Measurements from ENCODE around the gene SLC12A8. TPM values are rescaled to one million over a fixed set of nuclear protein-coding genes. Genes with fewer than 3 reads are reported as not detected.

SLC12A8 gene
- polyA plus RNA-seq, 4 donors: 0.81 to 25.4 (median 4.9) TPM

DNA sequence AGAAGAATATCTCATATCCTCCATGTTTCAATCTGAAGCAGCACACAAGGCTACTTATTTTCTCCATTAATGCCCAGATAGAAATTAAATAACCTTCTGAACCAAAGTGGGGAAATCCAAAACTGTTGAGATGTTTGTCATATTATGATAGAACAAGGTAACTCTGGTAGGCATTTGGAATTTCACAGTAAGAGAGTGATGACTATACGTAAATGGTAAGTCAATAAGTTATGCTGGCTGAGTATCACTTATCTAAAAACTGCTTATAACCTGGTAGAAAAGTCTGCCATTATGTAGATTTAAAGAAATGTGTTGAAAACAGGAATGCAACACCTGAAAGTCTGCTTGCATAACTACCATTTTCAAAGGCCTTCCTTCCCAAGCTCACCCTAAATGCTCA lies 17.2 kb upstream of the SLC12A8 start:
- FAIRE-seq (no peak), DNase-seq (no peak)
- WGBS, 3 donors: 95 to 100% (median 100%) methylated on average over 1 of the region's 1 CpG

DNA sequence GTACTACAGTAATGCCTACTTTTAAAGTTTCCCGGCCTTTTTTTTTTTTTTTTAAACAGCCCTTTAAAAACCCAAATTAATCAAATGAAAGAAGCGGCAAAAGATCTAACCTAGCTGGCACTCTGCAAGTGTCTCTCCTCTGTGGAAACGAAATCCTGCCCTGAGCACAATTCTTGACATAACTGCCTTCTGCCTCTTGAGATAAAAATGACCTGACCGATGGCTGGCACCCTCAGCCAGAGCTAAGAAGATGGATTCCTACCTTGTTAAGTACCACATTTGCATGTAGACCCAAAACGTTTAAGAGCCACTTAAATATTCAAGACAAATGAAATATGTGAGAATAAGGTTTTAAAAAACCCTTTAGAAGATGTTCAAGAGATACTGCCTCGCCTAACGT lies 16.6 kb upstream of the SLC12A8 start:
- FAIRE-seq: no peak
- H3K27ac ChIP-seq (ENCODE audit: low read depth in 1 of 3, low read length in 2 of 3): no peak overlapping the region
- no peaks in the 10 kb centered on the region for H3K9me3 ChIP-seq (ENCODE audit: control insufficient read depth in 2 of 2, insufficient read depth in 1 of 2, low read depth in 1 of 2, low read length in 1 of 2)
- DNase-seq: no peak
- no peaks in the 10 kb centered on the region for H3K4me1 ChIP-seq (ENCODE audit: control insufficient read depth in 3 of 3, insufficient read depth in 2 of 3, low read depth in 1 of 3, low read length in 2 of 3)
- no peaks in the 10 kb centered on the region for H3K27me3 ChIP-seq (ENCODE audit: control insufficient read depth in 3 of 3, insufficient read depth in 3 of 3, low read length in 3 of 3)
- WGBS, 3 donors: 84 to 89% (median 84%) methylated on average over 7 of the region's 7 CpGs
- no peak overlapping the region for H3K4me3 ChIP-seq (ENCODE audit: low read depth in 1 of 3, low read length in 3 of 3)
- H3K36me3 ChIP-seq (ENCODE audit: control insufficient read depth in 3 of 3, insufficient read depth in 2 of 3, low read depth in 1 of 3, low read length in 3 of 3): peaks cover 0 to 12% (median 5%) of the 10 kb centered on the region in 3 donors

More for the DNA sequence above, 17.2 kb upstream of the SLC12A8 start:
- no peaks in the 10 kb centered on the region for H3K4me1 ChIP-seq (ENCODE audit: control insufficient read depth in 3 of 3, insufficient read depth in 2 of 3, low read depth in 1 of 3, low read length in 2 of 3)
- H3K9me3 ChIP-seq (ENCODE audit: control insufficient read depth in 2 of 2, insufficient read depth in 1 of 2, low read depth in 1 of 2, low read length in 1 of 2): no peaks in the 10 kb centered on the region
- no peak overlapping the region for H3K27ac ChIP-seq (ENCODE audit: low read depth in 1 of 3, low read length in 2 of 3)
- H3K36me3 ChIP-seq (ENCODE audit: control insufficient read depth in 3 of 3, insufficient read depth in 2 of 3, low read depth in 1 of 3, low read length in 3 of 3): peaks cover 0 to 12% (median 5%) of the 10 kb centered on the region in 3 donors
- no peak overlapping the region for H3K4me3 ChIP-seq (ENCODE audit: low read depth in 1 of 3, low read length in 3 of 3)
- H3K27me3 ChIP-seq (ENCODE audit: control insufficient read depth in 3 of 3, insufficient read depth in 3 of 3, low read length in 3 of 3): no peaks in the 10 kb centered on the region

DNA sequence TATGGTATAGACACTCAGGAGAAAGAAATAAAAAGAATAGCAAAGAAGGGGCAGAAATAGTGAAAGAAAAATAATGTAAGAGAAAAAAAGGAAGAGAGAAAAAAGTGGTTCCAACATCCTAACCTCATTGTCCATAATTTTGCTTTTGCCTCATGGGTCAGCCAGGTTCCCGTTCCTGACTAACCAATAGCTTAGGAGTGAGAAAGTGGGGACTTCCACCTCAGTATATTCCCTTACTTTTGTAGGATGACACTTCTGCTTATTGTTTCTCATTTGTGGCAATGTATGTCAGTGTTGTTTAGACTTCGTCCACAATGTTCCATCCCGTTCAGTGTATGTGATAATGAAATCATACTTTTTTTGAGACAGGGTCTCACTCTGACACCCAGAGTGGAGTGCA lies 9.3 kb upstream of the SLC12A8 start:
- Histone ChIP-seq H3K4me1 (ENCODE audit: control insufficient read depth in 3 of 3, insufficient read depth in 2 of 3, low read depth in 1 of 3, low read length in 2 of 3) (peaks cover 3 to 24% (median 3%) of the 10 kb centered on the region in 3 donors), H3K9me3 (ENCODE audit: control insufficient read depth in 2 of 2, insufficient read depth in 1 of 2, low read depth in 1 of 2, low read length in 1 of 2) (no peaks in the 10 kb centered on the region), H3K27me3 (ENCODE audit: control insufficient read depth in 3 of 3, insufficient read depth in 3 of 3, low read length in 3 of 3) (no peaks in the 10 kb centered on the region), H3K36me3 (ENCODE audit: control insufficient read depth in 3 of 3, insufficient read depth in 2 of 3, low read depth in 1 of 3, low read length in 3 of 3) (no peaks in the 10 kb centered on the region), H3K27ac (ENCODE audit: low read depth in 1 of 3, low read length in 2 of 3) (no peak overlapping the region), H3K4me3 (ENCODE audit: low read depth in 1 of 3, low read length in 3 of 3) (no peak overlapping the region)
- FAIRE-seq (no peak), DNase-seq (no peak)
- WGBS, 3 donors: 78 to 83% (median 82%) methylated on average over 3 of the region's 3 CpGs

DNA sequence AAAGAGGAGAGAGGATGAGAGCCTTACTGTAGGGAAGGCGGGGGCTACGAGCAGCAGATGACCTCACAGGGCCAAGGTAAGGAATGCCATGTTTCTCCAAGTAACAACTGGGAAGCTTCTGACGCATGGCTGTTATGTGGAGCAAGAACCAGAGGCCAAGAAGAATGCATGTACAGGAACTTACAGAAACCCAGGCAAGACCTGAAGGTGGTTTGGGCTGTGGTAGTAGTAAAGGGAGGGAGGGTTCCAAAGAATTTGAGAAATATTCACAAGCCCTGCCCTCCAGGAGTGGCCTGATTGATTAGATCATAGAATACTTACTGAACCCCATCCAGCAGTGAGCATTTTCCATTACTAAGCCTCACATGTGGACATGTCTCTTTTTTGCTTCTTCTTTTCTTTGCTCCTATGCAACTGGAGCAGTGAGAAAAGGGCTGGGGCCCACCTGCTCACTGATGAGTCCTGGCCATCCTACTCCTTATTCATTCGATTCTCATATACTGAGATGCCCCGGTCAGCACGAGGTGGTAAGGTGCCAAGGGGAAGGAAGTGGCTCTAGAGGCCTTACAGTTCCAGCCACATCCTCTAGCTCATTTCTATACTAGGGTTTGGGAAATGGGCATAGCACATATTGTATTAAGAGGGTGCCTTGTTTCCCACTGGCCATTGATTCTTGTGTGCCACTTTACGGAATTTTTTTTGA lies 8.3 kb upstream of the SLC12A8 start:
- Histone ChIP-seq H3K27ac (ENCODE audit: low read depth in 1 of 3, low read length in 2 of 3) (peak overlapping the region in 2 of 3 donors; percentile 6 to 92), H3K4me3 (ENCODE audit: low read depth in 1 of 3, low read length in 3 of 3) (no peak overlapping the region), H3K27me3 (ENCODE audit: control insufficient read depth in 3 of 3, insufficient read depth in 3 of 3, low read length in 3 of 3) (no peaks in the 10 kb centered on the region), H3K4me1 (ENCODE audit: control insufficient read depth in 3 of 3, insufficient read depth in 2 of 3, low read depth in 1 of 3, low read length in 2 of 3) (peaks cover 3 to 24% (median 3%) of the 10 kb centered on the region in 3 donors), H3K36me3 (ENCODE audit: control insufficient read depth in 3 of 3, insufficient read depth in 2 of 3, low read depth in 1 of 3, low read length in 3 of 3) (no peaks in the 10 kb centered on the region), H3K9me3 (ENCODE audit: control insufficient read depth in 2 of 2, insufficient read depth in 1 of 2, low read depth in 1 of 2, low read length in 1 of 2) (no peaks in the 10 kb centered on the region)
- peak in 1 of 2 donors; percentile 11 for DNase-seq
- WGBS, 3 donors: 78 to 89% (median 84%) methylated on average over 7 of the region's 7 CpGs
- FAIRE-seq: no peak

DNA sequence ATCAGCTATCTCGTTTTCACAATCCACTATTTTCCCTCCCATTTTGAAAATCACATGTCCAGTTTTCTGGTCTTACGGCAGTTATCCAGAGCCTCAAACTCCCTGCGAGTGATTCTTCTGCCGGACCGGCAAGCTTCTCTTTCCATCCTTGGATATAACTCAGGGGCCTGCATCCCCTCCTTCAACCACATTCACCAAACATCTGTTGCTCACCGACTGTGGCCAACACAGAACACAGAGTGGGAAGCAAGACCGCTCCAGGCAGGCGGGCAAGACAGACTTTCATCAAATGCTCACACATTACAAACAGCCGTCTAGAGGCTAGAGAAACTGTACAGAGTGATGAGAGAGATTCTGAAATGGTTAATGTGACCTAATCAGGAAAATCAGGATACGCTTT lies 7.6 kb upstream of the SLC12A8 start:
- no peak overlapping the region for H3K4me3 ChIP-seq (ENCODE audit: low read depth in 1 of 3, low read length in 3 of 3)
- DNase-seq (no peak), FAIRE-seq (no peak)
- H3K36me3 ChIP-seq (ENCODE audit: control insufficient read depth in 3 of 3, insufficient read depth in 2 of 3, low read depth in 1 of 3, low read length in 3 of 3): no peaks in the 10 kb centered on the region
- H3K27me3 ChIP-seq (ENCODE audit: control insufficient read depth in 3 of 3, insufficient read depth in 3 of 3, low read length in 3 of 3): no peaks in the 10 kb centered on the region
- H3K27ac ChIP-seq (ENCODE audit: low read depth in 1 of 3, low read length in 2 of 3): peak overlapping the region in 1 of 3 donors; percentile 92
- peaks cover 3 to 24% (median 3%) of the 10 kb centered on the region in 3 donors for H3K4me1 ChIP-seq (ENCODE audit: control insufficient read depth in 3 of 3, insufficient read depth in 2 of 3, low read depth in 1 of 3, low read length in 2 of 3)
- WGBS, 3 donors: 83 to 87% (median 85%) methylated on average over 10 of the region's 10 CpGs
- no peaks in the 10 kb centered on the region for H3K9me3 ChIP-seq (ENCODE audit: control insufficient read depth in 2 of 2, insufficient read depth in 1 of 2, low read depth in 1 of 2, low read length in 1 of 2)

DNA sequence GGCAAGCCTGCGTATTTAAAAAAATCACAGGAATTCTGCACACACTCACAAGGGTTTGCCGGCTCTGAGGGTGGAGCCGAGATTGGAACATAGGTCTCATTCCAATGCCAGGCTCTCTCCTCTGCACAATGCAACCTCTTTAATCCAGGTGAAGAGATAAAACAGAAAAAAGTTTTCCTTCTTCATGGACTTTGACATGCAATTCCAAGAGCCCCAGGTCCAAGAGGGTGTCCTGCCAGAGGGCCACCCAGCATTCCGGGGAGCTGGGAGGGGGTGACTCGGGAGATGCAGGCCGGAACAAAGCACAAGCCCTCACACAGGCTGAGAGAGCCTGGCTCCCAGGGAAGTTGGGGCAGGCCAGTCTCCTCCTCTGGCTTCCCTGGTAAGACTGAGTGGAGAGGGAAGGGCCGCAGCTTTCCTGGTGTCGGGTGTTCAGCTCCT lies 6.7 kb upstream of the SLC12A8 start:
- no peaks in the 10 kb centered on the region for H3K27me3 ChIP-seq (ENCODE audit: control insufficient read depth in 3 of 3, insufficient read depth in 3 of 3, low read length in 3 of 3)
- WGBS, 3 donors: 22 to 66% (median 38%) methylated on average over 8 of the region's 8 CpGs
- peak overlapping the region; percentile 16 to 92 (median 87) for H3K27ac ChIP-seq (ENCODE audit: low read depth in 1 of 3, low read length in 2 of 3)
- peak; percentile 92 to 94 for DNase-seq
- peaks cover 3 to 24% (median 3%) of the 10 kb centered on the region in 3 donors for H3K4me1 ChIP-seq (ENCODE audit: control insufficient read depth in 3 of 3, insufficient read depth in 2 of 3, low read depth in 1 of 3, low read length in 2 of 3)
- no peak overlapping the region for H3K4me3 ChIP-seq (ENCODE audit: low read depth in 1 of 3, low read length in 3 of 3)
- H3K36me3 ChIP-seq (ENCODE audit: control insufficient read depth in 3 of 3, insufficient read depth in 2 of 3, low read depth in 1 of 3, low read length in 3 of 3): no peaks in the 10 kb centered on the region
- H3K9me3 ChIP-seq (ENCODE audit: control insufficient read depth in 2 of 2, insufficient read depth in 1 of 2, low read depth in 1 of 2, low read length in 1 of 2): no peaks in the 10 kb centered on the region
- no peak for FAIRE-seq

- no peak for DNase-seq
- no peak for FAIRE-seq
These were observed 2.2 kb upstream of the SLC12A8 start for GRCh38 chr3:125214738-125215137.

GRCh38 chr3:125213946-125214542 lies 1.5 kb upstream of the SLC12A8 start:
- no peaks in the 10 kb centered on the region for H3K36me3 ChIP-seq (ENCODE audit: control insufficient read depth in 3 of 3, insufficient read depth in 2 of 3, low read depth in 1 of 3, low read length in 3 of 3)
- peaks cover 0 to 10% (median 8%) of the 10 kb centered on the region in 3 donors for H3K27me3 ChIP-seq (ENCODE audit: control insufficient read depth in 3 of 3, insufficient read depth in 3 of 3, low read length in 3 of 3)
- H3K9me3 ChIP-seq (ENCODE audit: control insufficient read depth in 2 of 2, insufficient read depth in 1 of 2, low read depth in 1 of 2, low read length in 1 of 2): no peaks in the 10 kb centered on the region
- 86 to 90% (median 89%) methylated on average over 7 of the region's 7 CpGs for WGBS, 3 donors
- no peak overlapping the region for H3K27ac ChIP-seq (ENCODE audit: low read depth in 1 of 3, low read length in 2 of 3)
- no peak overlapping the region for H3K4me3 ChIP-seq (ENCODE audit: low read depth in 1 of 3, low read length in 3 of 3)
- FAIRE-seq: no peak
- no peak for DNase-seq
- peaks cover 3 to 16% (median 3%) of the 10 kb centered on the region in 3 donors for H3K4me1 ChIP-seq (ENCODE audit: control insufficient read depth in 3 of 3, insufficient read depth in 2 of 3, low read depth in 1 of 3, low read length in 2 of 3)

More at GRCh38 chr3:125214738-125215137, 2.2 kb upstream of the SLC12A8 start:
- Histone ChIP-seq H3K36me3 (ENCODE audit: control insufficient read depth in 3 of 3, insufficient read depth in 2 of 3, low read depth in 1 of 3, low read length in 3 of 3) (no peaks in the 10 kb centered on the region), H3K27me3 (ENCODE audit: control insufficient read depth in 3 of 3, insufficient read depth in 3 of 3, low read length in 3 of 3) (peaks cover 0 to 10% (median 8%) of the 10 kb centered on the region in 3 donors), H3K4me1 (ENCODE audit: control insufficient read depth in 3 of 3, insufficient read depth in 2 of 3, low read depth in 1 of 3, low read length in 2 of 3) (peaks cover 3 to 21% (median 3%) of the 10 kb centered on the region in 3 donors), H3K27ac (ENCODE audit: low read depth in 1 of 3, low read length in 2 of 3) (no peak overlapping the region), H3K9me3 (ENCODE audit: control insufficient read depth in 2 of 2, insufficient read depth in 1 of 2, low read depth in 1 of 2, low read length in 1 of 2) (no peaks in the 10 kb centered on the region), H3K4me3 (ENCODE audit: low read depth in 1 of 3, low read length in 3 of 3) (no peak overlapping the region)
- WGBS, 3 donors: 44 to 74% (median 57%) methylated on average over 3 of the region's 3 CpGs
